Cerebellar cortex (tissue), 1 donor: ENCODE results near the gene OLFM4.

Source experiments
- DNase-seq: peaks from one replicate; pipeline ENCODE4 v3.0.0-alpha.2; 2015; ENCODE audit warnings: low spot score

The OLFM4 gene

DNA sequence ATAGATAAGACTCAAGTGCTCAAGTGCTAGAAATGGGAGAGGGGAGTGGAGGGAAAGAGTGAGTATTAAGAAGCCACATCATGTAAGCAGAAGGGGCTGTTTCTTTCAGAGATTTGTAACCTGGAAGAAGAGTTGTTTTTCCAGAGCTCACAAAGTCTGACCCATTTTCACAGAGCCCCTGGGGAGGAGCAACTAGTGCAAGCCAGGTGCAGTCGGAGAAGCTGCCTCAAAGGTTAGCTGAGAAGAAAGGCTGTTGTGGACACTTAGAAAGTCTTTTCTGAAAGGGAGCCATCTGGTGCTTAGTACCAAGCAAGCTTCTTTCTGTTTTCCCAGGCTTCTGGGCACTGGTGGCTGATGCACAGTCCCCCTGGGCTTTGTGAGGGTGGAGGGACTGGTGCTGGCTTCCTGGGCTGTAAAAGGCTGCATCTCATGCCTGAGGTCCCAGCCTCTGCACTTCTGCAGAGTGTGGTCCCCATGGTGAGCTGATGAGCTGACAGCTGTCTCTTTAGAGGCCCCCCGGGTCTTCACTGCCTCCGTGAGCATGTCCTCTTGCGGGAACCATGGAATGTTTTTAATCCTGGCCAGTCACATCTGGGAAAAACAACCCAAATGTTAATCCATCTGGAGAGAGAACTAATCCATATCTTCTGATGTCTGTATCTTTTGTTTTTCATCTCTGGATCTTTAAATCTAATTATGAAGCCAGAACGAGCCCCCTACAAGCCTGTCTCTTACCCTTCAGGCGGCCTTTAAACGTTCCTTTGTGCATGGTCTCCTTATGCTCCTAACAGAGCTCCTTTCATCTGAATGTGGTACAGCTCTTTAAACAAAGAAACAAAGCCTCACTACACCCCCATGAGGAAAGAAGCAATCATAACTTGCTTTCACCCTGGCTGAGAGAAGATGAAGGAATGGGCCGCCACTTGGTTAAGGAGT is 40.2 kb downstream of the OLFM4 start:
- no peak for DNase-seq

DNA sequence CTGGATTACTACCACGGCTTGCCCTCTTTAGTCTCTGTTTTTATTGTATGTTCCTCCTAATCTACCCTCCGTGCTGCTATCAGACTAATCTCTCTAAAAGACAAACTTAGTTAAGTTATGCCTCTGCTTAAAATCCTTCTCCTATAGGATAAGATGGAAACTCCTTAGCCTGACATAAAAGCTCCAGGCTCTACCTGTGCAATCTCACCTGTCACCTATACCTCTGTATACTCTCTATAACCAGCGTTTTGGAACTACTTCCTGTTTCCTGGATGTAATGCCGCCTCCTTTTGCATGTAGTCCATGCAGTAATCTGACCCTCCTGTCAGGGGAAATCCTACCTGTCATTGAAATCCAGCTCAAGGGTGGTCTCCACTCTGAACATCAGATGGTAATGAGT is 41.2 kb downstream of the OLFM4 start:
- DNase-seq = no peak

DNA sequence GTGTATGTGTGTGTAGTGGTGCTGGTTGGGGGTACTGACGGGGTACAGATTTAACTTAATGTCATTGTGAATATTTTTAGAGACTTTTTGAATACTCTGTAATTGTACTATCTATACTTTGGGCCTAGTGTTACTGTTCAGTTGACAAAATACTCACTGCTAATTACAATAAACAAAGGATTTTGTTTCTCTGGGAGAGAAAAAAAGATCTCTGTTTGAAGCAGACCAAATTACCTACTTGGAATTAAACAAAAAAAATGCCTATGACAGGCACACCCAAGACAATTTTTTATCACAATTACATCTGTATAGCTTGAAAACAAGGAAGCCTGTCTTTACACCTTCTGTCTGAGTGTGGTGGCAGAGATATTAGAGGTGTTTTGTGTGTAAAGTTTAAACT is 45.1 kb downstream of the OLFM4 start:
- no peak for DNase-seq

DNA sequence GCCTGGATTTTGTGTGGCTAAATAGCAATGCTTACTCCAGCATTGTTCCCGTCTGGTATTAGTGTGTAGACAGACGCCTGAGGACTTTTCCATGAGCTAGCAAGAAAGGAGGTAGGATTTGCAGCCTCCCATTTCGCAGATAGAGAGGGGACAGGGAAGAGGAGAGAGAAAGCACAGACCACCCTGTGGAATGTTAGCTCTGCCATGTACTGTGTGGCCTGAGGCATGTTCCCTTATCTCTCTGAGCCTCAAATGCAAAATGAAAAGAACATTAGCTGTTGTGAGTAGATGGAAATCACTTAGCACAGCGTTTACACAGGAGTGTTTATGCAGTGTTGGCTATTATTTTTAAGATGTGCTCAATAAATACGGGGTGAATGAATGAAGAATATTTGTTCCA is 45.5 kb downstream of the OLFM4 start:
- DNase-seq = no peak

DNA sequence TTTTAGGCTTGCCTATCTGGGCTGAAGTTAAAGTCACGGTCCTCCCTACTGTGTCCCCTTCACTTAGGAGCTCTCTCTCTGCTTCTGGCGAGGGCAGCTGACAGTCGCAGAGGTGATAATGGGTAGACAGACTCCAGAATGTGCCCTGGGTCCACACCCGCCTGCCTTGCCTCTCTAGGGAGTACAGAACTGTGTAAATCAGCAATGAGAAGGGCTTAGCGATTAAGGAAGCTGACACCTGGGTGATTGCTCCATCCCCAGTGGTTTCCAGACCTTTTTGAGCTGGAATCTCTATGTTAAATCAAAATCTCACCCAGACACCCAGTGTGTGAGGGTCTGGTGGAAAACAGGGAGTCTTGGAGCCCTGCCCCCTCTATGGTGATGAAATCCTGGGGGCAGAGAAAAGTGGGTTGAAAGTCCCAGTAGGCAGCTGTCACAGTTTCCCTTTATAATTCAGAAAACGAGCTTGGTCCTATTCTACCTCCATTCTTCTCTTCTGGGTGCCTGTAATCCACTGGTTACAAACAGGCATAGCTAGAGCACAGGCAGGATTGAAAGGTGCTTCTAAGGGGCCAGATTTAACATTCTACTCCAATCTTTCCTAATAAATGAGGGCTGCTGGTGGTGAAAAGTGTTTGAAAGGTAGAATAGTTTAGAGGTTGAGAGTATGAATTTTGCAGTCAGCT is 46.9 kb downstream of the OLFM4 start:
- no peak for DNase-seq

DNA sequence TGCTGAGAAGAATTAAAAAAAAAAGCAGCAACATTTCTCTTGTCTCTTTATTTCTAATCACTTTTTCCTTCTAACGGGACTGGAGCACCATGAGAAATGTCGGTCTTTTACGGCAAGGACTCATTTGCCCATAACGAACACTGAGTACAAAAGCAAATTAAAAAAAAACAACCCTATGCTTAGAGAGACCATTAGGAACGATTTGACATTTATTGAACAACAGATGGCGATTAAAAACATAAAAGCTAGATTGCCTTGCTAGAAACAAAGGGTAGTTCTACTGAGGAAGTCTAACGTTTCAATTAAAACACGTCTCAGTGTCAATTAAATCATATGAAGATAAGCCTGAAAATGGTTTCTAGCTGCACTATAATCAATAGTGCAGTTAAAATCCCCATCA is 51.1 kb downstream of the OLFM4 start:
- DNase-seq = no peak

DNA sequence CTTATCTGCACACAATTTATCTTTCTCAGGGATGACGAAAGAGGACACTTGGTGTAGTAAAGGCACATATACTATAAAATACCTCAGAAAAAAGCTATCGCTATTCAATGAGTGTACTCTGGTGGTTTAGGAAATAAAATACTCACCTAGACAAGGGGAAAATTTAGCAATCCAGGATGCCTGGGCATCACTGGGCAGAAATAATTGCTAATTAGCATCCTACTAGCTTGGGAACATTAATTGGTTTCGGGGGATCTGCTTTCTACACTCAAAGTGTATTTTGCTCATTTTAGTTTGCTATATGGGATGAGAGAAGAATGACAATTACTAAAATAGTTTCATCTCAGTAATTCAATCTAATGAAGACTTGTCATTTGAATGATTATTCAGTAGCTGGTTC is 60.3 kb downstream of the OLFM4 start:
- DNase-seq = no peak

DNA sequence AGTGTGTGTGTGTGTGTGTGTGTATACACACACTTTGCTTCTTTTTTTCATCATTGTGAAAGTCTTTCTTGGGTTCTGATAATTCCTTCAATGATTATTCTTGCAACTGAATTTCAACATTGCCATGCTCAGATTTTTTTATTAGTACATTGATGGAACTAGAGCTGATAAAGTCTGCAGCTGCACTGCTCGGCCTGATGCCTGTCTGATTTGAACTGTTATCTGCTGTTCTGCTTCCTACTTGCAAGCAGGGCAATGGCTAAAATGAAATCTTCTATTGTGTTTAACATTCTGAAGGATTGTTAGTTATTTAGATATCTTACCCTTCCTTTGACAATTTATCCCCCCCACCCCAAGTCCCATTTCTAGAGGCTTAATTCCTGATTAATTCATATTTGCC is 61.3 kb downstream of the OLFM4 start:
- no peak for DNase-seq

DNA sequence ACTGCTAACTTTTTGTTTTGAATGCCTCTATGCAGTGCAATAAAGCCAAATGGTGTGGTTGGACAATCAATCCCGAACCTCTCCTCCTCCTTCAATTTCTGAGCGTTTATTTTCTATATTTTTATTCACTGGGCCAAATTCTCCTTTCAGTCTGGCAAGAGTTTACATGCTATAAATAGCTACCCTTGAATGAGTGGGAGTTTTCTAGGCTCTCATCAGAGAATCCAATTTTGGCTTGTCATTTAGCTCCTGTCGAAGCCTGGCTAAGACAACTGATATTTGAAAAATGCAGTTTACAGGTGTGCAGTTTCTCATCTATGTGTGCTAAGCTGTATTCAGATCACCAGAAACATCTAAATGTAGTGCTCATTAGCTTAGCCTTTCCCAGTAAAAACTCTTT is 61.8 kb downstream of the OLFM4 start:
- no peak for DNase-seq

DNA sequence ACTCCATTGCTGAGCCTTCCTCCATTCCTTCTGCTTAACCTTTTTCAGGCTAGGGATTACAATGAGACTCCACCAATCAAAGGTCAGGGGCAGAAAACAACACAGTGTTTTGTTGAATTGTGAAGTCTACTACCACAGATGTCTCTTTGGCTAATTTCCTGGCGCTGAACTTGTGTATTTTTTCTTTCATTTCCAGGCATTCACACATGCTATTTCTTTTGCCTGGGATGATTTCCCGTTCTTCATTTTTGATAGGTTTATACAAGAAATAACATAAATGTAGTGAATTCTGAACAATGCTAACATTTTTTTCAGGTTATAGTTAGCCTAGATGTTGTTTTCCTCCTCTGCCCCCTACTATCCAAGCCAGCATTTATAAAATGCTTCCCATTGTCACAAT is 64.3 kb downstream of the OLFM4 start:
- DNase-seq = no peak

DNA sequence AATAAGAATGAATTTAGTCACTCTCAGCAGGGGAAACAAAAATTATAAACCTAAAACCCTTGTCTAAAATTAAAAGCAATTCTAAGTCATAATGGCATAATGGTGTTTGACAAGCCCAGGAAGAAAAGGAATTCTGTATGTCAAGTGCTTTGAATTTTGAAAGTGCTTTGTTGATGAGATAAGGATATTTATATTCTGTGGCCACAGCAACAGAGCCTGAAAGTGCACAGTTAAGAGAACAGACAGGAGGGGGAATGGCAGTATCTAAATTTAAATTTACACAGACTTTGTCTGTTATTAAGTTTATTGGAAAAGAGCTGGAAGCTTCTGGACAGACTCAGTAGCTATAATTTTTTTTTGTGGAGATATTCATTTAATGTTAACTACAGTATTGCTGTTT is 69.8 kb downstream of the OLFM4 start:
- no peak for DNase-seq

DNA sequence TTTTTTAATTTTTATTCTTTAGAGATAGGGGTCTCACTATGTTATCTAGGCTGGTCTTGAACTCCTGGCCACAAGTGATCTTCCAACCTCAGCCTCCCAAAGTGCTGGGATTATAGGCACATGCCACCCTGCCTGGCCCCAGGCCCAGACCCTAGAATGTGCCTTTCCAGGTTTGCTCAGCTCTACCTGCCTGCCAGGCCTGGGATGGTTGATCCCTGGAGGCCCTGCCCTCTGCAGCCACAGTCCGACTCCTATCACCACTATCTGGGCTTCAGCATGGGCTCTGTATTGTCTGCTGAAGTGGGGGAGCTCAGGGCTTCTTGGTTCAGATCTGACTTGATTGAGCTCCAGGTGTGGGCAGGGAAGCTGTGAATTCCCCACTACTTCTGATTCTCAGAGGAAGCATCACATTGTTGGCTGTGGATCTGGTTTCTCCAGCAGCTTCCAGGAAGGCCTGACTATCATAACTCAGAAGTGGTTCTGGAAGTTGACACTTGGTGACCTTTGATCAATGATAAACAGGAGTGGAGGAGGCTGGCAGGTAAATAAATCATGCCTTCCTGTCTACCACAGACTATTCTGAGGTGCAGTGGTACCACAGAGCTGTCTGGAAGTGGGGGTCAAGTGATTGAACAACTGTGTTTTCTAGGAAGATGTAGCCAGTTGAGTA is 71.9 kb downstream of the OLFM4 start:
- DNase-seq = no peak
